Renal cortex interstitium (tissue), 15 donors: ENCODE results near the gene PTPRR. TPM values are rescaled to one million over a fixed set of nuclear protein-coding genes. Genes with fewer than 3 reads are reported as not detected.
A peak's percentile ranks its signal among the peaks of the same experiment; 100 is the strongest.

Source experiments
- DNase-seq, 11 donors: peaks; one replicate each; pipeline ENCODE4 v3.0.0-alpha.2; 2013; ENCODE audit warnings: low read depth in 9 of 11, low spot score in 4 of 11; ENCODE audit errors: extremely low read depth in 1 of 11
- long read RNA-seq, 16 experiments: transcript quantifications; one replicate each; lab custom pipeline, GENCODE V29; 2026
- polyA plus RNA-seq, 3 donors: library from polyadenylated mRNA; unstranded; fragments of 120-200 nt; gene quantifications; one replicate each; pipeline ENCODE4 v1.2.1, GENCODE V29; 2013; ENCODE audit not compliant: insufficient read length in 3 of 3

PTPRR gene, protein sequence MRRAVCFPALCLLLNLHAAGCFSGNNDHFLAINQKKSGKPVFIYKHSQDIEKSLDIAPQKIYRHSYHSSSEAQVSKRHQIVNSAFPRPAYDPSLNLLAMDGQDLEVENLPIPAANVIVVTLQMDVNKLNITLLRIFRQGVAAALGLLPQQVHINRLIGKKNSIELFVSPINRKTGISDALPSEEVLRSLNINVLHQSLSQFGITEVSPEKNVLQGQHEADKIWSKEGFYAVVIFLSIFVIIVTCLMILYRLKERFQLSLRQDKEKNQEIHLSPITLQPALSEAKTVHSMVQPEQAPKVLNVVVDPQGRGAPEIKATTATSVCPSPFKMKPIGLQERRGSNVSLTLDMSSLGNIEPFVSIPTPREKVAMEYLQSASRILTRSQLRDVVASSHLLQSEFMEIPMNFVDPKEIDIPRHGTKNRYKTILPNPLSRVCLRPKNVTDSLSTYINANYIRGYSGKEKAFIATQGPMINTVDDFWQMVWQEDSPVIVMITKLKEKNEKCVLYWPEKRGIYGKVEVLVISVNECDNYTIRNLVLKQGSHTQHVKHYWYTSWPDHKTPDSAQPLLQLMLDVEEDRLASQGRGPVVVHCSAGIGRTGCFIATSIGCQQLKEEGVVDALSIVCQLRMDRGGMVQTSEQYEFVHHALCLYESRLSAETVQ
- polyA plus RNA-seq: under 1 TPM; 0.64 to 0.87 (median 0.66) TPM
- long read RNA-seq, donor 1: 0 reads
- long read RNA-seq, donor 2: 0 reads
- long read RNA-seq, donor 3: 0 reads
- long read RNA-seq, donor 4: 0 reads
- long read RNA-seq, donor 5: 0 reads
- long read RNA-seq, donor 6: 0 reads
- long read RNA-seq, donor 7: 0 reads
- long read RNA-seq, donor 8, partial matches to known transcripts: 0 of 1 reads
- long read RNA-seq, donor 8, other reads (novel, unspliced or antisense): 0 of 1 reads
- long read RNA-seq, donor 9: 0 reads
- long read RNA-seq, donor 10: 0 reads
- long read RNA-seq, donor 11: 0 reads
- long read RNA-seq, donor 12: 0 reads
- long read RNA-seq, donor 13: 0 reads
- long read RNA-seq, donor 14: 0 reads
- long read RNA-seq, donor 15: 0 reads
- long read RNA-seq, donor 16: 0 reads

GRCh38 chr12:70920251-70920851 lies at the start of gene PTPRR:
PTPRR (minus strand) TSS chr12:70920738; CDS start chr12:70920390, 348 bp downstream.
- DNase-seq: peak in 1 of 11 donors; percentile 3

- DNase-seq: no peak
Observed at GRCh38 chr12:70966996-70967790, 46.7 kb upstream of the PTPRR start.

DNA sequence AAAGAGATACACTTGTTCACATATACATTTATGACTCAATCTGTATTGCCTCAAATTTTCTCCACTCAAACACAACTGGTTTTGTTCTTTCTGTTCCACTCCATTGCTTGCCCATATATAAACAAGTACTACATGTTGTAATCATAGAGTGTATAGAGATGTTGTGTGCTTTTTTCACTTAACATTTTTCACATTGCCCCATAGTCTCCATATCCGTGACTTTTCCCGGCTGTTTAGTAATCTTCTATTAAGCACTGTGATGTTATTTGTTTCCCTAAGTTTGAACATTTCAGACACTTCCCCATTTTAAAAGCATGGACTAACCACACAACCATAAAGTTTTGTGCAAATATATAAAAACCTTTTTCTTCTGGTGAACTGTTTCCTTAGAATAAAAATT lies 45.5 kb upstream of the PTPRR start:
- no peak for DNase-seq

- no peak for DNase-seq
Observed at GRCh38 chr12:70964867-70965510, 44.5 kb upstream of the PTPRR start.

DNA sequence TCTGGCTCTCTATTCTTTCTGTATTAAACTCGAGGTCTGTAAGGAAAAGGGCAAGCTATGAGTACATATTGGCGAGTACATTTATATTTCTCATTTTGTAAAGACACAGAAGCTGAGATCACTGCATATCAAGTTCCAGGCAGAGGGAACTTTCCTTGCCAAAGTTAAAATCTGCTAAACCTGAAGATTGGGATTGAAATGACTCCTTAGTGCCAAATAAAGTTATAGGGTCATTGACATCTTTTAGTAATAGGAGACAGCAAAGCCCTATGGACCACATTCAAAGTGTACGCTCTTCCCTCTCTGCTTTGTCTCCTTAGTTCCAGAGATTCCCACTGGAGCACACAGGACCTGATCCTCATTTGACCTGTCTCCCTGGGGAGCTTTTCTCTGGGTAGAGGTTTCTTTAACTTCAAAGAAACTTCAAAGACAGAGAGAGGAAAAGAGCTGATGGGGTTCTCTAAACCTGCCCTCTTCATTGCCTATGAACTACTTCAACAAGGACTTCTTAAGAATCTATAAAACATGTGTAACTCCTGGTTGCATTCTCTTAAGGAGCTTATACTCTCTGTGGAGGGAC lies 42.6 kb upstream of the PTPRR start:
- DNase-seq: no peak

- no peak for DNase-seq
Observed at GRCh38 chr12:70962226-70962794, 41.8 kb upstream of the PTPRR start.

DNA sequence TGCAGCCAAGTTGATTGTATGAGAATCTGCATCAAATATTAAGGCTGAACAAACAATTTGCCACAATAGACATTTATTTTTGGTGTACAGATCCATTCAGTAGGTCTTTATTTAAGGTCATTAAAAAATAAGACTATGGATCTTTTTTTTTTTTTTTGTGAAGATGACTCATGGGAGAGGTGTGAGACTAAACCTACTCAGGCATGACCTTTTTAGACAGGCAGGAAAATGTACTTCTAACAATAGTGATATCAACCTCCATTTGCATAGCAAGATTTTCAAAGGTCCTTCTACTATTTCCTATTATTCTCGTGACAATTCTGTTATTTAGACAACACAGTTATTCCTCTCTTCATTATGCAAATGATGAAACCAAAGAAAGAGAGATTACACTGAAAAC lies 39.9 kb upstream of the PTPRR start:
- no peak for DNase-seq

DNA sequence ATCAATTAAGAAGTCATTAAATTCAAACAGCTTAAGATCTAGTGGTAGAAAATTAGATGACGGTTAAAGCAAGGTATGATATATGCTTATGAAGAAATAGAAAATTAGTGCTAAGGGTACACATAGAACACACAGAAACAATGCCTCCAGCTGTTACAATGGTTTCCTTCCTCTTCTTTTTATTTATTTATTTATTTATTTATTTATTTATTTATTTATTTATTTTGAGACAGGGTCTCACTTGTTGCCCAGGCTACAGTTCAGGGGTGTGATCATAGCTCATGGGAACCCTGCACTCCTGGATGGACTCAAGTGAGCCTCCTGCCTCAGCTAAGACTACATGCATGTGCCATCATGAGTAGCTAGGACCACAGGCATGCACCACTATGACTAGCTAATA lies 34.9 kb upstream of the PTPRR start:
- no peak for DNase-seq

DNA sequence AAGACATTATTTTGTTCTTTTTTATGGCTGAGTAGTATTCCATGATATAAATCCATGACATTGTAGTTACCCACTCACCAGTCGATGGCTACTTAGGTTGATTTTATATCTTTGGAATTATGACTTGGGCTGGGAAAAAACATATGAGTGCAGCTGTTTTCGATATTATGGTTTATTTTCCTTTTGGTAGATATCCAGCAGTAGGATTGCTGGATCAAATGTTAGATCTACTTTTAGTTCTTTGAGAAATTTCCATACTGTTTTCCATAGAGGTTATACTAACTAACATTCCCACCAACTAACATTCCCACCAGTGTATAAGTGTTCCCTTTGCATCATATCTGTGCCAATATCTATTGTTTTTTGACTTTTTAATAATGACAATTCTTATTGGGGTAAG lies 29.9 kb upstream of the PTPRR start:
- DNase-seq: no peak

- no peak for DNase-seq
Observed at GRCh38 chr12:70948976-70949336, 28.4 kb upstream of the PTPRR start.

- no peak for DNase-seq
Observed at GRCh38 chr12:70948236-70948975, 27.9 kb upstream of the PTPRR start.

DNA sequence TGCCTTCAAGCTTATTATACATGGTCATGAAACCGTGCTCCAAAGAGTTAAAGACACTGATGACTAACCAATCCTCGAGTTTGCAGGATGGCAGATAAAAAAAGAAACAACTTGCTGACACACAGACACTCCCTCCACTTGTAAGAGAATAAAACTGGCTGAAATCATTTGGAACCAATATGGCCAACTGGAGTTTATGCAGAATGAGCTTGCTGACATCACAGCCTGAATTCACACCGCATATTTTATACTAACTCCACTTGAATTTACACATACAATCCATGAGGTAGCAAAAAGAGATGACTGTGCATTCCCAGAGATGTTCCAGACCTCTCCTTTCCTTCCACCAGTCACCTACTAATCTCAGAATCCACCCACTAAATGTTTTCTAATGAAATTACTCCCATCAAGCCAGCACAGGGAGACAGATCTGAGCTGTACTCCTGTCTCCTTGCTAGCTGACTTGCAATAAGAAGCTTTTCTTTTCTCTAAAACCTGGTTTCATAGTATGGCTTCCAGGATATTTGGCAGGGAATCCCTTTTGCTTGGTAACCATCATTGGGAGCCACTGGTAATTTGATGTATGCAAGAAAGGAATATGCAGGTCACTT lies 15.8 kb upstream of the PTPRR start:
- no peak for DNase-seq

DNA sequence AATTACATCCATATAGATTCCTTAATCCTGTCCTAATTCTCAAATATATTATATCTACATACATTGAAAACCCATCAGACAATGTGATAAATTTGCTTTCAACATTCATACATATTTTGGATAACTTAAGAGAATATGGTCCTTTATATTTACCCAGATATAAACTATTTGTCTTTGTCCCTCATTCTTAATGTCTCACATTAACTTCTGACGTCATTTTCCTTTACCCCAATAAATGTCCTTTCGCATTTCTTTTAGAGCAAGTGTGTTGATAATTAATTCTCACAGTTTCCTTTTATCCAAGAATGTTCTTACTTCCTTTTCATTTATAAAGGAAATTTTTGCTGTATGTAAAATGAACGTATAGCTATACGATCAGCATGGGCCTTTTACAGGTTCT lies 12.6 kb upstream of the PTPRR start:
- DNase-seq: no peak

DNA sequence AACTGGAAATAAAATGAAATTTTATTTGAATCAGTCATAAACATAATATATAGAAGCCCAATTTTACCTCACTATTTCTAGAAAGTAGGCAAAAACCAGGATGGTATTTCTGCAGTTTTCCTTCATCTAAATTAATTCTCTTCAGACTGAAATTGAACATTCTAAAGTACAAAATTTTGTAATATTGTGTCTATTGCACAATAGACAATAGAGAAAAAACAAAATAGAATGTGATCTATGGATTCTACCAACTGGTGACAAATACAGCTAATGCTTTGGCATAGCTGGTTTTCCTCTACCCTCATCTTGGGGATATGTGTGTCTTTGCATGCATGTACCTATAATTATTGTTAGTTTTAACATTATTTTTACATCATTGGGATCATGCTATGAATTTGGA lies 8.5 kb upstream of the PTPRR start:
- no peak for DNase-seq

DNA sequence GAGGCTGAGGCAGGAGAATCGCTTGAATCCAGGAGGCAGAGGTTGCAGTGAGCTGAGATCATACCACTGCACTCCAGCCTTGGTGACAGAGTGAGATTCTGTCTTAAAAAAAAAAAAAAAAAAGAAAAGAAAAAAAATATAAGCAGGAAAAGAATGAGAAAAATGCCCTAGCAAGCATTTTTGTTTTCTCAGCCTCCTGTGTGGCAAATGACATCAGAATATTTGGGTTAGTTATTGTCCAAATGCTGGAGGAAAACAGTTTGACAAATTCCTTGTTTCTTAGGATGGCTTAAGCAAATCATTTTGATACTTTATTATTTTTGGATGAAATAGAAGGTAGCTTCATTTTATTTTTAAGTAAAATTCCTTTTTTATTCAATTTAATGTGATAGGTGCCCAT lies 7.5 kb upstream of the PTPRR start:
- DNase-seq: no peak

GRCh38 chr12:70927356-70927755 lies 6.8 kb upstream of the PTPRR start:
- no peak for DNase-seq

DNA sequence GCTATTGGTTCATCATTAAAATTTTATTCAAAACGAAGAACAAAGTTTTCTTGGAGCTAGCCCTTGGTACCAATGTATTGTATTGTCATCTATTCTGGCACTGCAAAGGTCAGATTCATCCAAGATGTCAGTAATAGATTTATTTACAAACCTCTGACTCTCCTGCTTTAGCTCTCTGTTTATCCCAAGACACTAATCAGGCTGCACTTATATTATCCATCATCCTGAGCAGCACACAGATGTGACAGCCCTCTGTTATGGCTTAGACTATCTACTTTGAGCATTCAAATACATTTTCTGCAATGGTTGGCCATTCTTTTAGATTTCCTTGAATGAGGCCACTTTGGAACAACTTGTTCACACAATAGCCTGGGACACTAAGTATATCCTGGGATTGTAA lies 5.0 kb upstream of the PTPRR start:
- no peak for DNase-seq
